Left cardiac atrium (tissue), 4 donors: ENCODE data around the gene IFIT2. TPM values are rescaled to one million over a fixed set of nuclear protein-coding genes. Genes with fewer than 3 reads are reported as not detected.
"Not testable (repeated sequence)": the region's sequence is repeated elsewhere in the genome, so short reads cannot be mapped to it uniquely, and the experiment has no call there.

Experiments used
- ATAC-seq, 2 donors: fragments of 200-7000 bp; cut with Tn5 transposase; one replicate each; pipeline ENCODE4 v1.9.1; 2020; ENCODE audit warnings: mild to moderate bottlenecking in 2 of 2, moderate library complexity in 2 of 2
- DNase-seq: peaks from one replicate; pipeline ENCODE4 v3.0.0-alpha.2; 2020
- intact Hi-C, 2 donors: fragments of 100-400 bp; cut with DNase I; formaldehyde crosslinking; loops; one replicate each; pipeline versions ENCODE4 v1.14.1 to v1.15.1; 2022 to 2023
- total RNA-seq, 2 donors: library from RNA; stranded (reverse); fragmentation: NEBNext Ultra II Directional; extraction: Animal tissue kit (Norgen Biotek cat#: 25700); gene quantifications; one replicate each; pipeline ENCODE4 v1.2.1, GENCODE V29; 2021
- donor health status: DM: no; HTN: yes; CAD: no.
- donor health status: DM: no; HTN: yes; CAD: no; lungs with severe emphysema.
- donor health status: DM: yes; HTN: yes; CAD: no.
- donor health status: Dilated cardiomyopathy.

Gene IFIT2
- total RNA-seq, 2 donors from 2014 or later = 3.5 to 4.6 TPM

GRCh38 chr10:89278034-89278535, 23.8 kb upstream of the IFIT2 start:
- intact Hi-C loops = no loop called here
- ATAC-seq = peak; percentile 72 to 85
- no peak for DNase-seq

- DNase-seq (no peak), ATAC-seq (no peak)
- intact Hi-C loops = no loop called here
Observed at GRCh38 chr10:89278900-89279392, 22.9 kb upstream of the IFIT2 start.

- no peak for ATAC-seq
- DNase-seq = no peak
- intact Hi-C loops = no loop called here
Observed at GRCh38 chr10:89279421-89279869, 22.4 kb upstream of the IFIT2 start.

- ATAC-seq (no peak), DNase-seq (no peak)
- intact Hi-C loops = no loop called here
Observed at GRCh38 chr10:89280508-89280907, 21.3 kb upstream of the IFIT2 start.

GRCh38 chr10:89281606-89282395, 20.0 kb upstream of the IFIT2 start:
- no peak for ATAC-seq
- intact Hi-C loops = no loop called here
- DNase-seq = no peak

- DNase-seq (no peak), ATAC-seq (peak; percentile 63 to 67)
- intact Hi-C loops = no loop called here
Observed at GRCh38 chr10:89283025-89283935, 18.6 kb upstream of the IFIT2 start.

GRCh38 chr10:89283936-89284475, 17.8 kb upstream of the IFIT2 start:
- DNase-seq (peak; percentile 71), ATAC-seq (peak; percentile 93 to 97)
- intact Hi-C loops = no loop called here

- intact Hi-C loops, ATAC-seq, DNase-seq: not testable (repeated sequence)
Observed at GRCh38 chr10:89284711-89285110, 17.1 kb upstream of the IFIT2 start.

GRCh38 chr10:89285303-89285702, 16.5 kb upstream of the IFIT2 start:
- DNase-seq, ATAC-seq, intact Hi-C loops: not testable (repeated sequence)

- no peak for ATAC-seq
- intact Hi-C loops = no loop called here
- no peak for DNase-seq
Observed at GRCh38 chr10:89294721-89295239, 7.1 kb upstream of the IFIT2 start.

- intact Hi-C loops = no loop called here
- ATAC-seq (peak; percentile 41 to 61), DNase-seq (no peak)
Observed at GRCh38 chr10:89295597-89295996, 6.2 kb upstream of the IFIT2 start.

GRCh38 chr10:89296220-89296648, 5.6 kb upstream of the IFIT2 start:
- DNase-seq (no peak), ATAC-seq (peak; percentile 71 to 79)
- intact Hi-C loops = no loop called here

GRCh38 chr10:89297356-89297755, 4.5 kb upstream of the IFIT2 start:
- DNase-seq = no peak
- intact Hi-C loops = no loop called here
- ATAC-seq = no peak

- ATAC-seq (no peak), DNase-seq (no peak)
- intact Hi-C loops = no loop called here
Observed at GRCh38 chr10:89297791-89298190, 4.1 kb upstream of the IFIT2 start.

- no peak for ATAC-seq
- no peak for DNase-seq
- intact Hi-C loops = no loop called here
Observed at GRCh38 chr10:89299031-89299430, 2.8 kb upstream of the IFIT2 start.

- no peak for DNase-seq
- ATAC-seq = peak; percentile 70 to 72
- intact Hi-C loops = no loop called here
Observed at GRCh38 chr10:89301232-89301631, 614 bp upstream of the IFIT2 start.

GRCh38 chr10:89302625-89303024, 779 bp downstream of the IFIT2 start:
- ATAC-seq = peak in 1 of 2 donors; percentile 50
- intact Hi-C loops = no loop called here
- DNase-seq = no peak

- intact Hi-C loops = no loop called here
- no peak for ATAC-seq
- no peak for DNase-seq
Observed at GRCh38 chr10:89303161-89303560, 1.3 kb downstream of the IFIT2 start.

GRCh38 chr10:89304026-89304425, 2.2 kb downstream of the IFIT2 start:
- intact Hi-C loops = no loop called here
- no peak for DNase-seq
- ATAC-seq = no peak
